ENCODE measurements around the gene LTA4H. TPM values are rescaled to one million over a fixed set of nuclear protein-coding genes. Genes with fewer than 3 reads are reported as not detected.
"Not testable (repeated sequence)": the region's sequence is repeated elsewhere in the genome, so short reads cannot be mapped to it uniquely, and the experiment has no call there.

The LTA4H gene
- total RNA-seq, 1 donor from 2014 or later, result 57.3 TPM

- H3K27ac Mint-ChIP-seq; DNase-seq (ENCODE audit: low spot score); H3K9me3 Mint-ChIP-seq; H3K36me3 Mint-ChIP-seq (ENCODE audit: low read depth); H3K27me3 Mint-ChIP-seq (ENCODE audit: insufficient read depth); intact Hi-C loops (cut with micrococcal nuclease); H3K4me3 Mint-ChIP-seq; H3K4me1 Mint-ChIP-seq (ENCODE audit: low read depth): not testable (repeated sequence)
Observed at GRCh38 chr12:95969116-95969515, 66.3 kb downstream of the LTA4H start.

GRCh38 chr12:95967301-95967700 is 68.1 kb downstream of the LTA4H start:
- Mint-ChIP-seq H3K36me3 (ENCODE audit: low read depth) (no peaks in the 10 kb centered on the region), H3K9me3 (no peaks in the 10 kb centered on the region)

GRCh38 chr12:95966287-95966870 is 69.0 kb downstream of the LTA4H start:
- no peaks in the 10 kb centered on the region for H3K27me3 Mint-ChIP-seq (ENCODE audit: insufficient read depth)
- intact Hi-C loops (cut with micrococcal nuclease), result no loop called here
- no peaks in the 10 kb centered on the region for H3K9me3 Mint-ChIP-seq
- H3K4me1 Mint-ChIP-seq (ENCODE audit: low read depth), result no peaks in the 10 kb centered on the region
- no peaks in the 10 kb centered on the region for H3K36me3 Mint-ChIP-seq (ENCODE audit: low read depth)
- DNase-seq (ENCODE audit: low spot score), result no peak
- H3K4me3 Mint-ChIP-seq, result no peak overlapping the region
- H3K27ac Mint-ChIP-seq, result no peak overlapping the region

More at GRCh38 chr12:95967301-95967700, 68.1 kb downstream of the LTA4H start:
- intact Hi-C loops (cut with micrococcal nuclease), result no loop called here
- no peak for DNase-seq (ENCODE audit: low spot score)
- H3K4me3 Mint-ChIP-seq, result no peak overlapping the region
- H3K27ac Mint-ChIP-seq, result no peak overlapping the region
- H3K27me3 Mint-ChIP-seq (ENCODE audit: insufficient read depth), result no peaks in the 10 kb centered on the region
- H3K4me1 Mint-ChIP-seq (ENCODE audit: low read depth), result no peaks in the 10 kb centered on the region

GRCh38 chr12:95963096-95963495 is 72.3 kb downstream of the LTA4H start:
- Mint-ChIP-seq H3K4me1 (ENCODE audit: low read depth) (no peaks in the 10 kb centered on the region), H3K4me3 (no peak overlapping the region)

GRCh38 chr12:95962222-95962621 is 73.2 kb downstream of the LTA4H start:
- peaks cover 6% of the 10 kb centered on the region for H3K27me3 Mint-ChIP-seq (ENCODE audit: insufficient read depth)

More at GRCh38 chr12:95963096-95963495, 72.3 kb downstream of the LTA4H start:
- DNase-seq (ENCODE audit: low spot score), result no peak
- peaks cover 6% of the 10 kb centered on the region for H3K27me3 Mint-ChIP-seq (ENCODE audit: insufficient read depth)
- intact Hi-C loops (cut with micrococcal nuclease), result no loop called here
- H3K27ac Mint-ChIP-seq, result no peak overlapping the region
- H3K9me3 Mint-ChIP-seq, result no peaks in the 10 kb centered on the region
- no peaks in the 10 kb centered on the region for H3K36me3 Mint-ChIP-seq (ENCODE audit: low read depth)

GRCh38 chr12:95960241-95960640 is 75.1 kb downstream of the LTA4H start:
- no peak for DNase-seq (ENCODE audit: low spot score)
- H3K4me3 Mint-ChIP-seq, result no peak overlapping the region
- H3K27me3 Mint-ChIP-seq (ENCODE audit: insufficient read depth), result peaks cover 6% of the 10 kb centered on the region
- no peaks in the 10 kb centered on the region for H3K4me1 Mint-ChIP-seq (ENCODE audit: low read depth)
- no peak overlapping the region for H3K27ac Mint-ChIP-seq
- no peaks in the 10 kb centered on the region for H3K36me3 Mint-ChIP-seq (ENCODE audit: low read depth)
- intact Hi-C loops (cut with micrococcal nuclease), result no loop called here
- no peaks in the 10 kb centered on the region for H3K9me3 Mint-ChIP-seq

More at GRCh38 chr12:95962222-95962621, 73.2 kb downstream of the LTA4H start:
- no peak for DNase-seq (ENCODE audit: low spot score)
- no peaks in the 10 kb centered on the region for H3K36me3 Mint-ChIP-seq (ENCODE audit: low read depth)
- no peaks in the 10 kb centered on the region for H3K4me1 Mint-ChIP-seq (ENCODE audit: low read depth)
- H3K9me3 Mint-ChIP-seq, result no peaks in the 10 kb centered on the region
- intact Hi-C loops (cut with micrococcal nuclease), result no loop called here
- no peak overlapping the region for H3K27ac Mint-ChIP-seq
- no peak overlapping the region for H3K4me3 Mint-ChIP-seq

- no peaks in the 10 kb centered on the region for H3K36me3 Mint-ChIP-seq (ENCODE audit: low read depth)
- no peak overlapping the region for H3K27ac Mint-ChIP-seq
- DNase-seq (ENCODE audit: low spot score), result no peak
- no peaks in the 10 kb centered on the region for H3K4me1 Mint-ChIP-seq (ENCODE audit: low read depth)
- H3K4me3 Mint-ChIP-seq, result no peak overlapping the region
- peaks cover 8% of the 10 kb centered on the region for H3K27me3 Mint-ChIP-seq (ENCODE audit: insufficient read depth)
- intact Hi-C loops (cut with micrococcal nuclease), result no loop called here
- H3K9me3 Mint-ChIP-seq, result no peaks in the 10 kb centered on the region
Observed at GRCh38 chr12:95959107-95959506, 76.3 kb downstream of the LTA4H start.

- intact Hi-C loops (cut with micrococcal nuclease), result no loop called here
- H3K27me3 Mint-ChIP-seq (ENCODE audit: insufficient read depth), result peaks cover 18% of the 10 kb centered on the region
- H3K27ac Mint-ChIP-seq, result no peak overlapping the region
- H3K4me3 Mint-ChIP-seq, result no peak overlapping the region
- no peaks in the 10 kb centered on the region for H3K9me3 Mint-ChIP-seq
- no peaks in the 10 kb centered on the region for H3K4me1 Mint-ChIP-seq (ENCODE audit: low read depth)
- no peak for DNase-seq (ENCODE audit: low spot score)
- H3K36me3 Mint-ChIP-seq (ENCODE audit: low read depth), result no peaks in the 10 kb centered on the region
Observed at GRCh38 chr12:95956557-95957145, 78.7 kb downstream of the LTA4H start.

GRCh38 chr12:95955549-95956159 is 79.7 kb downstream of the LTA4H start:
- Mint-ChIP-seq H3K27me3 (ENCODE audit: insufficient read depth) (peaks cover 22% of the 10 kb centered on the region), H3K4me1 (ENCODE audit: low read depth) (no peaks in the 10 kb centered on the region), H3K9me3 (no peaks in the 10 kb centered on the region), H3K27ac (no peak overlapping the region), H3K4me3 (no peak overlapping the region), H3K36me3 (ENCODE audit: low read depth) (no peaks in the 10 kb centered on the region)
- intact Hi-C loops (cut with micrococcal nuclease), result no loop called here
- no peak for DNase-seq (ENCODE audit: low spot score)

GRCh38 chr12:95953000-95953399 is 82.4 kb downstream of the LTA4H start:
- Mint-ChIP-seq H3K9me3 (no peaks in the 10 kb centered on the region), H3K27me3 (ENCODE audit: insufficient read depth) (peaks cover 20% of the 10 kb centered on the region), H3K4me1 (ENCODE audit: low read depth) (no peaks in the 10 kb centered on the region), H3K4me3 (no peak overlapping the region), H3K36me3 (ENCODE audit: low read depth) (no peaks in the 10 kb centered on the region), H3K27ac (no peak overlapping the region)
- intact Hi-C loops (cut with micrococcal nuclease), result no loop called here
- DNase-seq (ENCODE audit: low spot score), result no peak

GRCh38 chr12:95951515-95951914 is 83.9 kb downstream of the LTA4H start:
- intact Hi-C loops (cut with micrococcal nuclease), result no loop called here
- Mint-ChIP-seq H3K4me1 (ENCODE audit: low read depth) (no peaks in the 10 kb centered on the region), H3K9me3 (no peaks in the 10 kb centered on the region)

More at GRCh38 chr12:95951515-95951914, 83.9 kb downstream of the LTA4H start:
- Mint-ChIP-seq H3K27me3 (ENCODE audit: insufficient read depth) (peaks cover 20% of the 10 kb centered on the region), H3K4me3 (no peak overlapping the region), H3K36me3 (ENCODE audit: low read depth) (no peaks in the 10 kb centered on the region), H3K27ac (no peak overlapping the region)
- no peak for DNase-seq (ENCODE audit: low spot score)

Data from activated T-helper 1 cell treated with anti-CD3 and anti-CD28 coated beads, Interleukin-12 subunit alpha, Interleukin-12 subunit beta, Interleukin-2, Interleukin-4 antibody, amounts not matched to agents 30 ng/mL and 10 ng/mL and 1 ng/mL, durations not matched to agents 14 hours and 24 hours and 36 hours (primary cell).